Measurements from ENCODE around the gene SND1. TPM values are rescaled to one million over a fixed set of nuclear protein-coding genes. Genes with fewer than 3 reads are reported as not detected.

SND1 gene
- total RNA-seq, 1 experiment from 2014 or later, result 274 TPM

DNA sequence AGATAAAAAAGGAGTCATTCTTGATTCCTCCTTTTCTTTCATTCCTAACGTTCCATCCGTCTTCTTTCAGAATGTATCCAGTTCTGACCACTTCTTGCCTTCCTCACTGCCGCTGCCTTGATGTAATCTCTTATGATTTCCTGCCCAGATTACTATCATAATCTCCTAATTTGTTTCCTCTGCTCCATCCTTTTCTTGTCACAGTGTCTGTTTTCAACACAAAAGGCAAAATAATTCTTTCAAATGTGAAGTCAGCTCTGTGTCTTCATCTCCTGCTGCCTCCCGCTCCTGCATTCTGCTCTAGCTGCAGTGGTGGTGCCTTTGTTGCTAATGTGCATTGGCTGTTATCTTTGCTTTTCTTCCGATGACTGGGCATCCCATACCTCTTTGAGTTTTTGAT, 150.9 kb downstream of the SND1 start:
- Histone ChIP-seq H3K4me3 (ENCODE audit: low read depth, low read length) (no peak overlapping the region), H3K27me3 (replicated peaks; ENCODE audit: control insufficient read depth, insufficient read depth, low read length) (no peaks in the 10 kb centered on the region), H3K4me1 (peaks cover 7% of the 10 kb centered on the region; the same call in 1 of the 2 replicates), H3K9me3 (no peaks in the 10 kb centered on the region), H3K36me3 (ENCODE audit: control insufficient read depth, insufficient read depth, low read length) (peaks cover 1% of the 10 kb centered on the region; the same call in 1 of the 2 replicates)
- intact Hi-C loops (cut with micrococcal nuclease; ENCODE audit: unreplicated experiment), result no loop called here
- no peaks in the 10 kb centered on the region for H3K9me3 Mint-ChIP-seq (ENCODE audit: unreplicated experiment)
- no peak overlapping the region for H3K27ac Mint-ChIP-seq (ENCODE audit: unreplicated experiment)
- TF ChIP-seq, protein P1, sequence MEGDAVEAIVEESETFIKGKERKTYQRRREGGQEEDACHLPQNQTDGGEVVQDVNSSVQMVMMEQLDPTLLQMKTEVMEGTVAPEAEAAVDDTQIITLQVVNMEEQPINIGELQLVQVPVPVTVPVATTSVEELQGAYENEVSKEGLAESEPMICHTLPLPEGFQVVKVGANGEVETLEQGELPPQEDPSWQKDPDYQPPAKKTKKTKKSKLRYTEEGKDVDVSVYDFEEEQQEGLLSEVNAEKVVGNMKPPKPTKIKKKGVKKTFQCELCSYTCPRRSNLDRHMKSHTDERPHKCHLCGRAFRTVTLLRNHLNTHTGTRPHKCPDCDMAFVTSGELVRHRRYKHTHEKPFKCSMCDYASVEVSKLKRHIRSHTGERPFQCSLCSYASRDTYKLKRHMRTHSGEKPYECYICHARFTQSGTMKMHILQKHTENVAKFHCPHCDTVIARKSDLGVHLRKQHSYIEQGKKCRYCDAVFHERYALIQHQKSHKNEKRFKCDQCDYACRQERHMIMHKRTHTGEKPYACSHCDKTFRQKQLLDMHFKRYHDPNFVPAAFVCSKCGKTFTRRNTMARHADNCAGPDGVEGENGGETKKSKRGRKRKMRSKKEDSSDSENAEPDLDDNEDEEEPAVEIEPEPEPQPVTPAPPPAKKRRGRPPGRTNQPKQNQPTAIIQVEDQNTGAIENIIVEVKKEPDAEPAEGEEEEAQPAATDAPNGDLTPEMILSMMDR (IDR thresholded peaks at IDR 0.05; ENCODE audit: insufficient read depth in 1 of 2, low read depth in 1 of 2, low read length in 1 of 2, severe bottlenecking in 1 of 2, unreplicated experiment in 1 of 2), result no peak
- no TSS peak for BruUV-seq (replicated peaks)
- CTCF ChIA-PET, result no interaction called here
- no peaks in the 10 kb centered on the region for H3K27me3 Mint-ChIP-seq (ENCODE audit: insufficient read depth, unreplicated experiment)
- no peak overlapping the region for H3K4me3 Mint-ChIP-seq (ENCODE audit: unreplicated experiment)
- H3K4me1 Mint-ChIP-seq (ENCODE audit: low read depth, unreplicated experiment), result no peaks in the 10 kb centered on the region
- POLR2A ChIA-PET, result no interaction called here
- DNase-seq, result no peak
- H3K36me3 Mint-ChIP-seq (ENCODE audit: insufficient read depth, unreplicated experiment), result peaks cover 13% of the 10 kb centered on the region

- no peak overlapping the region for H3K4me3 ChIP-seq (ENCODE audit: low read depth, low read length)
- Mint-ChIP-seq H3K27ac (ENCODE audit: unreplicated experiment) (no peak overlapping the region), H3K4me1 (ENCODE audit: low read depth, unreplicated experiment) (no peaks in the 10 kb centered on the region), H3K9me3 (ENCODE audit: unreplicated experiment) (no peaks in the 10 kb centered on the region), H3K4me3 (ENCODE audit: unreplicated experiment) (no peak overlapping the region), H3K27me3 (ENCODE audit: insufficient read depth, unreplicated experiment) (no peaks in the 10 kb centered on the region), H3K36me3 (ENCODE audit: insufficient read depth, unreplicated experiment) (peaks cover 19% of the 10 kb centered on the region)
- POLR2A ChIA-PET, result no interaction called here
- TF ChIP-seq, protein P1 (IDR thresholded peaks at IDR 0.05; ENCODE audit: insufficient read depth in 1 of 2, low read depth in 1 of 2, low read length in 1 of 2, severe bottlenecking in 1 of 2, unreplicated experiment in 1 of 2), result no peak
- intact Hi-C loops (cut with micrococcal nuclease; ENCODE audit: unreplicated experiment), result no loop called here
- no peak for DNase-seq
- CTCF ChIA-PET, result no interaction called here
- BruUV-seq (replicated peaks), result no TSS peak
- peaks cover 7% of the 10 kb centered on the region; the same call in 1 of the 2 replicates for H3K4me1 ChIP-seq
- H3K9me3 ChIP-seq, result no peaks in the 10 kb centered on the region
- H3K27me3 ChIP-seq (replicated peaks; ENCODE audit: control insufficient read depth, insufficient read depth, low read length), result no peaks in the 10 kb centered on the region
- H3K36me3 ChIP-seq (ENCODE audit: control insufficient read depth, insufficient read depth, low read length), result peaks cover 1% of the 10 kb centered on the region
Measured at GRCh38 chr7:127803626-127804025, 151.6 kb downstream of the SND1 start.

- Mint-ChIP-seq H3K27me3 (ENCODE audit: insufficient read depth, unreplicated experiment) (no peaks in the 10 kb centered on the region), H3K27ac (ENCODE audit: unreplicated experiment) (no peak overlapping the region), H3K4me3 (ENCODE audit: unreplicated experiment) (no peak overlapping the region), H3K4me1 (ENCODE audit: low read depth, unreplicated experiment) (no peaks in the 10 kb centered on the region), H3K9me3 (ENCODE audit: unreplicated experiment) (no peaks in the 10 kb centered on the region), H3K36me3 (ENCODE audit: insufficient read depth, unreplicated experiment) (peaks cover 37% of the 10 kb centered on the region)
- Histone ChIP-seq H3K36me3 (ENCODE audit: control insufficient read depth, insufficient read depth, low read length) (peaks cover 1% of the 10 kb centered on the region), H3K27me3 (replicated peaks; ENCODE audit: control insufficient read depth, insufficient read depth, low read length) (no peaks in the 10 kb centered on the region), H3K4me3 (ENCODE audit: low read depth, low read length) (no peak overlapping the region), H3K4me1 (peaks cover 2% of the 10 kb centered on the region; the same call in 1 of the 2 replicates), H3K9me3 (no peaks in the 10 kb centered on the region)
- ChIA-PET POLR2A (no interaction called here), CTCF (no interaction called here)
- BruUV-seq (replicated peaks), result no TSS peak
- TF ChIP-seq, protein P1 (IDR thresholded peaks at IDR 0.05; ENCODE audit: insufficient read depth in 1 of 2, low read depth in 1 of 2, low read length in 1 of 2, severe bottlenecking in 1 of 2, unreplicated experiment in 1 of 2), result no peak
- intact Hi-C loops (cut with micrococcal nuclease; ENCODE audit: unreplicated experiment), result no loop called here
- DNase-seq, result no peak
Measured at GRCh38 chr7:127807340-127807739, 155.3 kb downstream of the SND1 start.
